Common myeloid progenitor, CD34-positive (primary cell): ENCODE results near the gene TMEM54.

Experiments used
- CTCF ChIA-PET: fragments of 350-600 bp; sonication (Branson Sonifier 250); formaldehyde crosslinking; loops from one replicate; lab custom pipeline; 2021; ENCODE audit warnings: antibody characterized with exemption; lab: Charles Lee
- POLR2A ChIA-PET: fragments of 350-600 bp; sonication (Branson Sonifier 250); formaldehyde crosslinking; loops from one replicate; lab custom pipeline; 2021; ENCODE audit warnings: antibody characterized with exemption; lab: Charles Lee
- DNase-seq, 3 donors: peaks; one replicate each; pipeline versions ENCODE4 v3.0.0 to v3.0.0-alpha.2; 2013
- H3K27ac ChIP-seq, 2 experiments: 1 replicate in 1 of 2; 2 replicates in 1 of 2; pipeline ENCODE4 v1.7.0; 2013; ENCODE audit warnings: inconsistent platforms in 2 of 2, low read length in 2 of 2, mild to moderate bottlenecking in 2 of 2, low read depth in 1 of 2, moderate library complexity in 1 of 2; ENCODE audit not compliant: severe bottlenecking in 2 of 2, insufficient read depth in 1 of 2, poor library complexity in 1 of 2
- H3K27me3 ChIP-seq, 5 experiments: replicated peaks in 2 of 5; 1 replicate in 3 of 5; 2 replicates in 2 of 5; pipeline versions ENCODE4 v1.6.1 to v1.7.0; 2013; ENCODE audit warnings: low read length in 4 of 5, mild to moderate bottlenecking in 2 of 5, moderate library complexity in 2 of 5, inconsistent platforms in 1 of 5; ENCODE audit not compliant: insufficient read depth in 5 of 5, control insufficient read depth in 4 of 5
- H3K36me3 ChIP-seq, 4 experiments: 1 replicate in 2 of 4; 2 replicates in 2 of 4; pipeline versions ENCODE4 v1.6.1 to v1.7.0; 2013; ENCODE audit warnings: low read length in 3 of 4, control low read depth in 1 of 4, mild to moderate bottlenecking in 1 of 4; ENCODE audit not compliant: control insufficient read depth in 4 of 4, insufficient read depth in 4 of 4
- H3K4me1 ChIP-seq, 4 experiments: 1 replicate in 3 of 4; 2 replicates in 1 of 4; pipeline versions ENCODE4 v1.6.1 to v1.7.1; 2013; ENCODE audit warnings: low read length in 3 of 4, mild to moderate bottlenecking in 3 of 4, control low read depth in 1 of 4, inconsistent platforms in 1 of 4, moderate library complexity in 1 of 4; ENCODE audit not compliant: control insufficient read depth in 4 of 4, insufficient read depth in 4 of 4; ENCODE audit errors: control extremely low read depth in 1 of 4
- H3K4me3 ChIP-seq, 7 experiments: 1 replicate in 4 of 7; 2 replicates in 3 of 7; pipeline versions ENCODE4 v1.5.1 to v1.7.0; 2013; ENCODE audit warnings: mild to moderate bottlenecking in 7 of 7, low read length in 6 of 7, moderate library complexity in 6 of 7, inconsistent platforms in 2 of 7, low read depth in 2 of 7, control low read depth in 1 of 7; ENCODE audit not compliant: insufficient read depth in 4 of 7, control insufficient read depth in 1 of 7; ENCODE audit errors: extremely low read depth in 1 of 7
- H3K9me3 ChIP-seq, 5 experiments: 1 replicate in 4 of 5; 2 replicates in 1 of 5; pipeline versions ENCODE4 v1.6.1 to v1.7.1; 2013; ENCODE audit warnings: low read length in 4 of 5, mild to moderate bottlenecking in 2 of 5, inconsistent platforms in 1 of 5, low read depth in 1 of 5, moderate library complexity in 1 of 5; ENCODE audit not compliant: control insufficient read depth in 4 of 5, insufficient read depth in 2 of 5; ENCODE audit errors: control extremely low read depth in 1 of 5
- whole genome bisulfite sequencing: methylation state at CpG from one replicate; pipeline ENCODE4 v1.1.5; 2013; ENCODE audit not compliant: insufficient coverage; 5-methylcytosine and 5-hydroxymethylcytosine counted together

Gene TMEM54

DNA sequence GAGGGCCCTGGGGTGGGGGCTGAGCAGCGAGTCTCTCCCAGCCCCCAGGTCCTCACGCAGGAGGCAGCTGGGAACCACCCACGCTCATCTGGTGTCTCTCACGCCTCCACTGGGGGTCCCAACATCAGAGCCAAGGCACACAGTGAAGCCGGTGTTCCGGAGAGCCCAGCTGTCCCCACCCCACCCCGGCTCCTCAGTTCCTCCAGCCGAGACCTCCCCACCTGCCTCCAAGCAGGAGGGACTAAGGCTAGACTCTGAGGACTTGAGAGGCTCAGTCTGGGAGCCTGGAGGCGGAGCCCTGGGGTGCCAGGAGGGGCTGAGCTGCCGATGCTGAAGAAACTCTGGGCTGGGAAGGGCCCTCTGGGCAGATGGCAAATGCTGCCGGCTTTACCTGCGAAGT is 16.5 kb downstream of the TMEM54 start:
- Histone ChIP-seq H3K27ac (no peak overlapping the region), H3K4me3 (no peak overlapping the region), H3K4me1 (peaks cover 0 to 11% (median 6%) of the 10 kb centered on the region in 4 experiments), H3K9me3 (no peaks in the 10 kb centered on the region), H3K36me3 (no peaks in the 10 kb centered on the region), H3K27me3 (peaks cover 0 to 76% (median 30%) of the 10 kb centered on the region in 5 experiments)
- WGBS, result 58% methylated on average over 12 of the region's 12 CpGs
- CTCF ChIA-PET, result interaction anchor here (3.2 kb wide), 1 partner anchor 8 kb away, joined by 21 read pairs; no protein-coding TSS in a partner anchor
- DNase-seq, result no peak
- POLR2A ChIA-PET, result interaction anchor here (0.6 kb wide), 1 partner anchor 1896 kb away, joined by 6 read pairs; no protein-coding TSS in a partner anchor

- CTCF ChIA-PET, result interaction anchor here (1.0 kb wide), 1 partner anchor 8 kb away, joined by 3 read pairs; no protein-coding TSS in a partner anchor
These were observed 17.2 kb downstream of the TMEM54 start for GRCh38 chr1:32884032-32884372.

GRCh38 chr1:32883338-32884031 is 17.7 kb downstream of the TMEM54 start:
- peaks cover 0 to 65% (median 21%) of the 10 kb centered on the region in 5 experiments for H3K27me3 ChIP-seq
- H3K4me3 ChIP-seq, result no peak overlapping the region
- H3K27ac ChIP-seq, result no peak overlapping the region
- no peak for DNase-seq
- POLR2A ChIA-PET, result no interaction called here
- CTCF ChIA-PET, result interaction anchor here (1.0 kb wide), 1 partner anchor 9 kb away, joined by 3 read pairs; no protein-coding TSS in a partner anchor
- WGBS, result 86% methylated on average over 6 of the region's 7 CpGs
- peaks cover 0 to 11% (median 6%) of the 10 kb centered on the region in 4 experiments for H3K4me1 ChIP-seq
- H3K36me3 ChIP-seq, result no peaks in the 10 kb centered on the region
- no peaks in the 10 kb centered on the region for H3K9me3 ChIP-seq

More at GRCh38 chr1:32884032-32884372, 17.2 kb downstream of the TMEM54 start:
- Histone ChIP-seq H3K4me1 (peaks cover 0 to 11% (median 6%) of the 10 kb centered on the region in 4 experiments), H3K27me3 (peaks cover 0 to 69% (median 24%) of the 10 kb centered on the region in 5 experiments), H3K27ac (no peak overlapping the region), H3K36me3 (no peaks in the 10 kb centered on the region), H3K4me3 (no peak overlapping the region), H3K9me3 (no peaks in the 10 kb centered on the region)
- POLR2A ChIA-PET, result no interaction called here
- 40% methylated on average over 2 of the region's 4 CpGs for WGBS
- DNase-seq, result no peak

- H3K4me3 ChIP-seq, result no peak overlapping the region
- DNase-seq, result no peak
- H3K9me3 ChIP-seq, result no peaks in the 10 kb centered on the region
- WGBS, result 38% methylated on average over 14 of the region's 22 CpGs
- CTCF ChIA-PET, result interaction anchor here (0.7 to 4.5 kb wide), 4 partner anchors 9 to 213 kb away, joined by 3 to 18 read pairs (median 6); no protein-coding TSS in a partner anchor
- no peaks in the 10 kb centered on the region for H3K36me3 ChIP-seq
- H3K27ac ChIP-seq, result no peak overlapping the region
- POLR2A ChIA-PET, result no interaction called here
- peaks cover 0 to 62% (median 17%) of the 10 kb centered on the region in 5 experiments for H3K27me3 ChIP-seq
- H3K4me1 ChIP-seq, result peaks cover 0 to 11% (median 6%) of the 10 kb centered on the region in 4 experiments
These were observed 19.0 kb downstream of the TMEM54 start for GRCh38 chr1:32881871-32882850.

GRCh38 chr1:32881291-32881690 is 19.9 kb downstream of the TMEM54 start:
- H3K9me3 ChIP-seq, result no peaks in the 10 kb centered on the region
- no peaks in the 10 kb centered on the region for H3K36me3 ChIP-seq
- DNase-seq, result no peak
- no peak overlapping the region for H3K27ac ChIP-seq
- H3K4me1 ChIP-seq, result peaks cover 0 to 6% (median 3%) of the 10 kb centered on the region in 4 experiments
- ChIA-PET CTCF (interaction anchor here (0.7 to 4.5 kb wide), 4 partner anchors 8 to 214 kb away, joined by 3 to 18 read pairs (median 6); no protein-coding TSS in a partner anchor), POLR2A (no interaction called here)
- peaks cover 0 to 59% (median 16%) of the 10 kb centered on the region in 5 experiments for H3K27me3 ChIP-seq
- WGBS, result 95% methylated on average over 2 of the region's 5 CpGs
- no peak overlapping the region for H3K4me3 ChIP-seq

DNA sequence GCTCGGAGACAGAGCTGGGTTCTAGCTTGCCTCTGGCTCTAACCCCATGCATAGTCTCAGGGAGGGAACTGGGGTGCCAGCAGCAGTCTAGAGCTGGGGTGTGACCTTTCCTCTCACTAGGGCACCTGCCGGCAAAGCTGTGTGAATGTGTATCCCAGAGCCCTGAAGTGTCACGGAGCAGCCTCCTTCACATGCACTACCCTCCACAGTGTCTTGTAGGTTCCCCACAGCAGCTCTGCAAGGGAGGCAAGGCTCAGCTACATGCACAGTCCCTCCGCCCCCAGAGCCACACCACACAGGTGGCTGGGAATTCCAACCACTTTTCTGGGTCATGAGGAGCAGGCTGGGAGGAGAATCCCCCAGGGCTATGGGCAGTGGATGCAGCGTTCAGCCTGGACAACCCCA is 22.6 kb downstream of the TMEM54 start:
- POLR2A ChIA-PET, result no interaction called here
- no peak for DNase-seq
- 95% methylated on average over 3 of the region's 5 CpGs for WGBS
- no peak overlapping the region for H3K27ac ChIP-seq
- H3K4me3 ChIP-seq, result no peak overlapping the region
- H3K27me3 ChIP-seq, result peaks cover 0 to 32% (median 11%) of the 10 kb centered on the region in 5 experiments
- no peaks in the 10 kb centered on the region for H3K9me3 ChIP-seq
- no peaks in the 10 kb centered on the region for H3K36me3 ChIP-seq
- no peaks in the 10 kb centered on the region for H3K4me1 ChIP-seq
- CTCF ChIA-PET, result interaction anchor here (1.3 to 4.5 kb wide), 3 partner anchors 8 to 208 kb away, joined by 3 to 18 read pairs (median 5); partner anchors contain the start of gene HPCA
